ENCODE data around the gene EFNA5. TPM values are rescaled to one million over a fixed set of nuclear protein-coding genes. Genes with fewer than 3 reads are reported as not detected.

The EFNA5 gene
- total RNA-seq, 2 donors from 2014 or later, result 6.0 to 13.5 TPM

GRCh38 chr5:107655831-107656230, 14.9 kb downstream of the EFNA5 start:
- DNase-seq (ENCODE audit: low spot score) (no peak), ATAC-seq (ENCODE audit: insufficient number of reproducible peaks, low FRiP score, low read depth) (no peak)
- TF ChIP-seq CTCF (IDR thresholded peaks at IDR 0.05), result no peak
- peaks cover 0 to 12% of the 10 kb centered on the region in 2 donors for H3K4me1 ChIP-seq (ENCODE audit: control insufficient read depth in 1 of 2, low read depth in 2 of 2)
- H3K27me3 ChIP-seq (replicated peaks; ENCODE audit: insufficient read depth), result no peaks in the 10 kb centered on the region
- H3K36me3 ChIP-seq, result no peaks in the 10 kb centered on the region
- H3K9me3 ChIP-seq, result no peaks in the 10 kb centered on the region
- H3K27ac ChIP-seq, result no peak overlapping the region
- H3K4me3 ChIP-seq, result no peak overlapping the region

GRCh38 chr5:107654827-107655226, 15.9 kb downstream of the EFNA5 start:
- no peak for DNase-seq (ENCODE audit: low spot score)
- no peak for ATAC-seq (ENCODE audit: insufficient number of reproducible peaks, low FRiP score, low read depth)
- Histone ChIP-seq H3K27ac (no peak overlapping the region), H3K4me3 (no peak overlapping the region), H3K36me3 (no peaks in the 10 kb centered on the region), H3K9me3 (no peaks in the 10 kb centered on the region), H3K4me1 (ENCODE audit: control insufficient read depth in 1 of 2, low read depth in 2 of 2) (peaks cover 0 to 12% of the 10 kb centered on the region in 2 donors), H3K27me3 (replicated peaks; ENCODE audit: insufficient read depth) (no peaks in the 10 kb centered on the region)
- no peak for TF ChIP-seq CTCF (IDR thresholded peaks at IDR 0.05)

GRCh38 chr5:107653685-107654084, 17.1 kb downstream of the EFNA5 start:
- H3K4me1 ChIP-seq (ENCODE audit: control insufficient read depth in 1 of 2, low read depth in 2 of 2), result peaks cover 0 to 12% of the 10 kb centered on the region in 2 donors
- no peak for ATAC-seq (ENCODE audit: insufficient number of reproducible peaks, low FRiP score, low read depth)
- no peaks in the 10 kb centered on the region for H3K36me3 ChIP-seq
- DNase-seq (ENCODE audit: low spot score), result no peak
- no peak overlapping the region for H3K4me3 ChIP-seq
- TF ChIP-seq CTCF (IDR thresholded peaks at IDR 0.05), result no peak
- H3K27me3 ChIP-seq (replicated peaks; ENCODE audit: insufficient read depth), result no peaks in the 10 kb centered on the region
- no peak overlapping the region for H3K27ac ChIP-seq
- H3K9me3 ChIP-seq, result no peaks in the 10 kb centered on the region

GRCh38 chr5:107652839-107653607, 17.7 kb downstream of the EFNA5 start:
- Histone ChIP-seq H3K4me1 (ENCODE audit: control insufficient read depth in 1 of 2, low read depth in 2 of 2) (peaks cover 0 to 12% of the 10 kb centered on the region in 2 donors), H3K27ac (no peak overlapping the region), H3K27me3 (replicated peaks; ENCODE audit: insufficient read depth) (no peaks in the 10 kb centered on the region), H3K36me3 (no peaks in the 10 kb centered on the region), H3K4me3 (no peak overlapping the region), H3K9me3 (no peaks in the 10 kb centered on the region)
- TF ChIP-seq CTCF (IDR thresholded peaks at IDR 0.05), result no peak
- no peak for ATAC-seq (ENCODE audit: insufficient number of reproducible peaks, low FRiP score, low read depth)
- no peak for DNase-seq (ENCODE audit: low spot score)

- DNase-seq (ENCODE audit: low spot score) (no peak), ATAC-seq (ENCODE audit: insufficient number of reproducible peaks, low FRiP score, low read depth) (no peak)
- Histone ChIP-seq H3K36me3 (no peaks in the 10 kb centered on the region), H3K27ac (no peak overlapping the region), H3K27me3 (replicated peaks; ENCODE audit: insufficient read depth) (no peaks in the 10 kb centered on the region), H3K4me3 (no peak overlapping the region), H3K9me3 (no peaks in the 10 kb centered on the region), H3K4me1 (ENCODE audit: control insufficient read depth in 1 of 2, low read depth in 2 of 2) (peaks cover 0 to 17% of the 10 kb centered on the region in 2 donors)
- TF ChIP-seq CTCF (IDR thresholded peaks at IDR 0.05), result no peak
Measured at GRCh38 chr5:107652408-107652807, 18.3 kb downstream of the EFNA5 start.
